GM19023 (cell line): ENCODE data around the gene XRRA1.

Source experiments
- ATAC-seq: cut with Tn5 transposase; IDR thresholded peaks from one replicate; pipeline ENCODE4 v1.9.1; 2021; ENCODE audit warnings: mild to moderate bottlenecking, moderate library complexity; ENCODE audit not compliant: unreplicated experiment

XRRA1 gene

DNA sequence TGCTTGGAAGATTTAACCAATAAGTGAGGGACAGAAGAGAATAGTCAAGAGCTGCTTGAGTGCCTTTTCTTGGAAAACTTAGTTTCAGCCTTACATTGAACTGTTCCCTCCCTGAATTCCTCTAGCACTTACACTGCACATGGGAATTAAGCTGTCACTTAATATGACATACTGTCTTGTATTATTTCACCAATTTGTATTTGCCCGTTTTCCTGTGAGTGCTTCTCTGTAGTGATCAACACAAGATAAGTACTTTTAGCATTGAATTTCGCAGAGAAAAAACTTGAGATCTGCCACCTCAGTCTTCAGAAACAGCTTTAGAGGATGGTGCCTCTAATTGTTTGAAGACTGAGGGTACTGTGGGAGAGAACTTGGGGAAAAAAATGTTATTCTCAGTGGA is 3.9 kb upstream of the XRRA1 start:
- no peak for ATAC-seq

GRCh38 chr11:74951226-74951625 is 2.3 kb upstream of the XRRA1 start:
- ATAC-seq: no peak

- no peak for ATAC-seq
Observed at GRCh38 chr11:74950374-74950969, 1.6 kb upstream of the XRRA1 start.

DNA sequence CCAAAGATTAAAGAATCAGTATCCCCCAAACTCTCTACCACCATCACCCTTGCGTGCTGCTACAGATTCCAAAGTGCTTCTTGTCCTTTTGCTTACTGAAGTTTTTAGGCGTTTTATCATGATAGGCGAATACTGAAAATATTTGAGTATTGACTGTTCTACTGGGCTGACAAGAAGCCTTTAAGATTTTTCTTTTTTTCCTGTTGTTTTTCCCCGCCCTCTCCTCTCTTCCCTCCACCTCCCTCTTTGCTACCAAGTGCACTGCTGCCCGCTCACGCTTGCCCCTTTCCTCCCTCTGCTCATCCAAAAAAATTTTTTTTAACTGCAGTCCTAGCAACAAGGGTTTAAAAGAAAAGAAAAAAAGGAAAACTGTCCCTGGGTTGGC is 854 bp upstream of the XRRA1 start:
- no peak for ATAC-seq

GRCh38 chr11:74948546-74948897 is 369 bp downstream of the XRRA1 start:
- peak; percentile 14 for ATAC-seq

DNA sequence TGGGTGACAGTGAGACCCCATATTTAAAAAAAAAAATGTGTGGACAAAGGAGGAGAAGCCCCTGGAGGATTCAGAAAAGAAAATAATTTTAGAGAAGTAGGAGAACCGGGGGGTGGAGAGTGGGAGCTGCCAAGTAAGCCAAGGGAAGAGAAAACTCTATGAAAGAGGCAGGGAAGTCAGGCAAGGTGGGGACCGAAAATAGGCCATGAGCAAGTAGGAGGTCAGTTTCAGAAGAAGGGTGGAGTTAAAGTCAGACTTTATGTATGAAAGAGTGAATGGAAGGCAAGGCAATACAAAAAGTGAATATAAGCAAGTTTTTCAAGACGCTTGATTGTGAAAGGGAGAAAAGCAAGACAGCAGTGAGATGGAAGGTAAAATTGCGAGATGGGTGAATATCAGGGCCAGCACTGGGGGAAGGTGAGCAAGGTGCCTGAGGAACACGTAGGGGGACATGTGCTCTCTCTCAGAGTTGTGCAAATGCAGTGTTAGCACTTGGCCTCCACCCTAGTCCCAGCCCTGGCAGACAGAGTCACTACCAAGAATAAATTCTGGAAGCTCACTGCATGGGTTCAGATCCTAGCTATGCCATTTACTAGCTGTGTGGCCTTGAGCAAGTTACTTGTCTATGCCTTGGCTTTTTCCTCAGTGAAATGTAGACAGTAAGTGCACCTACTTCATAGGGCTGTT is 6.7 kb downstream of the XRRA1 start:
- ATAC-seq: no peak

- no peak for ATAC-seq
Observed at GRCh38 chr11:74941492-74941891, 7.4 kb downstream of the XRRA1 start.

- no peak for ATAC-seq
Observed at GRCh38 chr11:74937696-74938475, 11.0 kb downstream of the XRRA1 start.

DNA sequence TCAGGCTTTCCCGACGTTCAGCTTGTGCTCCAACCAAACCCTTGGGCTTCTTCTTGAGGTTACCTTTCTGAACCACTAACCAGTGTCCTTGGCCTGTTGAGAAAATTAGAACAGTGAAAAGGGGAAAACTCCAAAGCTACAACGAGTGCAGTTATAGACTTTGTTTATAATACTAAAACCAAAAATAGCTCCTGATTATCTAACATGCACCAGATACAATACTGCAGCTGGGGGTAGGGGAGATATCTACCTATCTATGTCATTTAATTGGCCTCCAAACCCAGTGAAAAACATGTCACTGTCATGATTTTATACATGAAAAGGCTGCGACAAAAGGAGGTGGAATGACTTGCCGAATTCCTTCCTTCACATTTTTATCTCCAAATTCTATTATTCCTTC is 11.9 kb downstream of the XRRA1 start:
- ATAC-seq: no peak

- no peak for ATAC-seq
Observed at GRCh38 chr11:74936087-74936486, 12.8 kb downstream of the XRRA1 start.

- no peak for ATAC-seq
Observed at GRCh38 chr11:74935285-74935684, 13.6 kb downstream of the XRRA1 start.

GRCh38 chr11:74933765-74934164 is 15.1 kb downstream of the XRRA1 start:
- no peak for ATAC-seq

DNA sequence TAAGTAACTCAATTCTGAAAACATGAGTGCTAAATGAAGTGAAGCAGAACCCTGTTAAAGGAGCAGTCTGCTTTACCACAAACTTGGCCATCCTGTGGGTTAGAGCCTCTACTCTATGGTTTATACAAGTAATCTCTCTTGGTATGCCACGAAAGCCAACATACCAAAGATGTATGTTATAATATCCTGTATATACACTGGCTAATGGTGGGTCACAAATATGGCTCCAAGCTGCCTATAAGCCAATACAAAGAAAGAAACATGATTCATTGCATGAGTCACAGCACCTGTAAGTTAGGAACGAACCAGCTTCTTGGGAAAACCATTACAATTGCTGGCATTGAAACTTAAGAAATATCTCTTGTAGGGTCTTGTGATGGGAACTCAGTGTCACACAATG is 16.1 kb downstream of the XRRA1 start:
- no peak for ATAC-seq

- no peak for ATAC-seq
Observed at GRCh38 chr11:74932169-74932568, 16.7 kb downstream of the XRRA1 start.

GRCh38 chr11:74929431-74930363 is 19.2 kb downstream of the XRRA1 start:
- ATAC-seq: peak; percentile 82

DNA sequence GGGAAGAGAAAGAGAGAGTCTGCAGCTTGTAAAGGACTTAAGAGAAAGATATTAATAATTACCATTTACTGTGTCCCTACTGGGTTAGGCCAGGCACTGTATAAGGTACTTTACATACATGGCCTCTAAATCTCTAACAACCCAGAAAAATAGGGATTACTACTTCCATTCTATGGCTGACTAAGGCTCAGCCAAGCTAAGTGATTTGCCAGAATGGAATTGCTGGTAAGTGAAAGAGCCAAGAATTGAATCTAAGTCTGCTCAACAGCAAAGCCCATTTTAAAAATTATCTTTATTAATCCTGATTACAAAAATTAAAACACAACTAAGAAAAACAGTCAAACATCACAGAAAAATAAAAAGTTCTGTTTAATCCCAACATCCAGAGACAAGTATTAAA is 21.4 kb downstream of the XRRA1 start:
- no peak for ATAC-seq

- no peak for ATAC-seq
Observed at GRCh38 chr11:74926304-74927030, 22.4 kb downstream of the XRRA1 start.

- no peak for ATAC-seq
Observed at GRCh38 chr11:74925281-74925680, 23.6 kb downstream of the XRRA1 start.

DNA sequence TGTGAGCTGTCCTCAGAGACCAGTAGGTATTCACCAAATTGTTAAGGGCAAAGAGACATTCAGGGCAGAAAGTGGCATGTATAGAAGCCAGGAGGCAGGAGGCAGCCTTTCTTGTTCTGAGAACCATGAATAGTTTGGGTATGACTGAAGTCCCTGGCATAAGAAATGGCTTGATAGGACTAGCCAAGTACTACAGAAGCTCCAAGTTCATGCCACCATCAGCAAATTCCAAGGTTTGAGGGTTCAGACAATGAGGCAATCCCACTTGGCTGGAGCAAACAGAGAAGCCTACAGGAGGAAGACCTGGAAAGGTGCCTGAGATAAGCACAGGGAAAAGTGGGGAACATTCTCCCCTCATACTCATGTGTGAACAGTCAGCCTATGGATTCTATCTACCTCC is 25.8 kb downstream of the XRRA1 start:
- ATAC-seq: no peak

DNA sequence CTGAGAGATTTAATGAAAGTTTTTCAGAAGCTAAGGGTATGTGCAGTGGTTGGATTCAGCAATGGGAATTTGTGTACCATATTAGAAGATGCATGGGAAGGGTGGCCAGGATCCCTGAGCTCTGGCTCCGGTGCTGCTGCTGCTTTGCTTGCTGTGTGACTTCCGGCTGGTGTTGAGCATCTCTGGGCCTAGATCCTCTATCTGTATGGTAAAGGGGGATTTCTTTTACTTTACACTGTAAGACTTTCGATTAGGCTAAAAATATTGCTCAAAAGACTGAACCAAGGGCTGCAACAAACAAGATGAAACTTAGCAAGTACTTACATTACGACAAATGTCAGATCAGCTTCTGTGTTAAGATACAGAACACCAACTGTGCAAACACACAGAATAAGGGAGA is 39.1 kb downstream of the XRRA1 start:
- ATAC-seq: no peak

DNA sequence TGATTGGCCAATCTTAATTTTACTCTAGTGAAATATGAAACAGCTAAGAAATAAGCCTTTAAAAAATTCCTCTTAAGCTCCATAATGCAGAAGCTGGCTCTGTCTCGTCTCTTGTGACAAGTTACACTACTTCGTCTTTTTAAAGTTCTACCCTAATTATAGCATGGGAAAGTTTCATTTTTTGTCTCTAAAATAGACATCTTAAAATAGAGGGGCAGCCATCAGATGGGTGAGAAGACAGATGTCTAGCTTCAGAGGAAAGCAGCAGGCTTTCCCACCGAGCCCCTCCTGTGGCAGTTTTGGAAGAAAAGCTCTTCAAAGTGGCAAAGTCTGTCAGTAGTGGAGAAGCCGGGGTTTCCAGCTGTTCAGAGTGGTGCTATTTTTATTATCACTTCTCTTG is 39.5 kb downstream of the XRRA1 start:
- no peak for ATAC-seq
